Psoas muscle (tissue), 8 donors: ENCODE measurements around the gene CCDC15. TPM values are rescaled to one million over a fixed set of nuclear protein-coding genes. Genes with fewer than 3 reads are reported as not detected.

ENCODE experiments used
- ATAC-seq, 4 donors: fragments of 200-7000 bp; cut with Tn5 transposase; one replicate each; pipeline ENCODE4 v1.9.1; 2020; ENCODE audit warnings: moderate library complexity in 3 of 4, mild to moderate bottlenecking in 2 of 4
- DNase-seq, 2 donors: peaks; one replicate each; pipeline ENCODE4 v3.0.0-alpha.2; 2020
- H3K27ac ChIP-seq: fragments of 200-600 bp; one replicate; pipeline ENCODE4 v1.8.0; 2022
- H3K27me3 ChIP-seq, 3 donors: fragments of 200-600 bp in 1 of 3; one replicate each; pipeline versions ENCODE4 v1.6.1 to v1.8.0; 2013 to 2022; ENCODE audit warnings: low read length in 2 of 3, mild to moderate bottlenecking in 2 of 3, moderate library complexity in 1 of 3; ENCODE audit not compliant: insufficient read depth in 3 of 3
- H3K36me3 ChIP-seq, 2 donors: fragments of 200-600 bp in 1 of 2; one replicate each; pipeline versions ENCODE4 v1.6.1 to v1.8.0; 2013 to 2022; ENCODE audit warnings: low read depth in 1 of 2, mild to moderate bottlenecking in 1 of 2, moderate library complexity in 1 of 2; ENCODE audit not compliant: insufficient read depth in 1 of 2
- H3K4me1 ChIP-seq: fragments of 200-600 bp; one replicate; pipeline ENCODE4 v1.8.0; 2022
- H3K4me3 ChIP-seq: fragments of 200-600 bp; one replicate; pipeline ENCODE4 v1.8.0; 2022; ENCODE audit warnings: mild to moderate bottlenecking
- H3K9me3 ChIP-seq: fragments of 200-600 bp; one replicate; pipeline ENCODE4 v1.8.0; 2022
- CTCF ChIP-seq: fragments of 200-600 bp; IDR thresholded peaks from one replicate; pipeline ENCODE4 v1.8.0; 2022; ENCODE audit warnings: antibody characterized with exemption
- WGBS, 3 donors: extraction: QIAGEN DNeasy Blood & Tissue Kit; methylation state at CpG; one replicate each; pipeline versions ENCODE4 v1.1.6 to v1.1.7; 2013; 5-methylcytosine and 5-hydroxymethylcytosine counted together
- intact Hi-C, 2 donors: fragments of 100-400 bp; cut with DNase I; formaldehyde crosslinking; loops; one replicate each; pipeline versions ENCODE4 v1.11.0 to v1.14.2; 2022
- polyA plus RNA-seq, 3 donors: library from polyadenylated mRNA; stranded (reverse); fragments of 200-250 nt; gene quantifications; one replicate each; pipeline ENCODE4 v1.2.3, GENCODE V29; 2013
- total RNA-seq, 4 donors: library from RNA; stranded (reverse); fragmentation: NEBNext Ultra II Directional in 2 of 4; extraction: Animal tissue kit (Norgen Biotek cat#: 25700) in 2 of 4; gene quantifications; one replicate each; pipeline versions ENCODE4 v1.2.1 to v1.2.4, GENCODE V29; 2021 to 2023
- donor health status: healthy with polysubstance abuse.
- donor health status: DM: no; HTN: no; CAD: no; lungs with moderate emphysema.
- donor health status: Bipolar disorder and iron deficiency.
- donor health status: healthy.
- donor health status: DM: yes; HTN: yes; CAD: no.
- donor health status: DM: no; HTN: no; CAD: no.
- donor health status: DM: no; HTN: no; CAD: no.
- donor health status: DM: yes; HTN: yes; CAD: no.

Gene CCDC15
- total and polyA plus RNA-seq, 7 donors: 0.03 to 0.42 (median 0.22) TPM

GRCh38 chr11:125057693-125058016 lies 103.7 kb downstream of the CCDC15 start:
- no peak overlapping the region for H3K27ac ChIP-seq
- DNase-seq (peak in 1 of 2 donors; percentile 38), ATAC-seq (no peak)
- no peak overlapping the region for H3K4me3 ChIP-seq
- no peak for TF ChIP-seq CTCF
- no peaks in the 10 kb centered on the region for H3K9me3 ChIP-seq
- H3K27me3 ChIP-seq: no peaks in the 10 kb centered on the region
- intact Hi-C loops: no loop called here
- no peaks in the 10 kb centered on the region for H3K36me3 ChIP-seq
- H3K4me1 ChIP-seq: no peaks in the 10 kb centered on the region
- 93 to 100% (median 95%) methylated on average over 5 of the region's 5 CpGs for WGBS, 3 donors

GRCh38 chr11:125061281-125061680 lies 107.3 kb downstream of the CCDC15 start:
- ATAC-seq (no peak), DNase-seq (no peak)
- no peak overlapping the region for H3K4me3 ChIP-seq
- no peaks in the 10 kb centered on the region for H3K36me3 ChIP-seq
- no peak for TF ChIP-seq CTCF
- H3K27ac ChIP-seq: no peak overlapping the region
- H3K4me1 ChIP-seq: peaks cover 8% of the 10 kb centered on the region
- H3K27me3 ChIP-seq: peaks cover 0 to 5% (median 0%) of the 10 kb centered on the region in 3 donors
- intact Hi-C loops: no loop called here
- 63 to 67% (median 63%) methylated on average over 4 of the region's 4 CpGs for WGBS, 3 donors
- H3K9me3 ChIP-seq: no peaks in the 10 kb centered on the region

GRCh38 chr11:125062218-125062930 lies 108.4 kb downstream of the CCDC15 start:
- H3K27me3 ChIP-seq: peaks cover 0 to 5% (median 0%) of the 10 kb centered on the region in 3 donors
- 41 to 44% (median 41%) methylated on average over 17 to 19 of the region's 19 CpGs for WGBS, 3 donors
- peak overlapping the region; percentile 82 for H3K4me3 ChIP-seq
- DNase-seq (no peak), ATAC-seq (peak; percentile 2 to 50 (median 26))
- H3K4me1 ChIP-seq: peaks cover 8% of the 10 kb centered on the region
- H3K9me3 ChIP-seq: no peaks in the 10 kb centered on the region
- H3K27ac ChIP-seq: peak overlapping the region; percentile 65
- TF ChIP-seq CTCF: no peak
- intact Hi-C loops: no loop called here
- H3K36me3 ChIP-seq: no peaks in the 10 kb centered on the region

GRCh38 chr11:125062931-125063428 lies 109.0 kb downstream of the CCDC15 start, which contains the start of gene SLC37A2:
Gene SLC37A2, plus strand, starts transcription at chr11:125063305. Its CDS starts 63 bp downstream, at chr11:125063368.
- H3K4me1 ChIP-seq: peaks cover 8% of the 10 kb centered on the region
- peaks cover 0 to 5% (median 0%) of the 10 kb centered on the region in 3 donors for H3K27me3 ChIP-seq
- peak; percentile 88 to 97 (median 93) for ATAC-seq
- peak within 1 kb of the TSS; percentile 65 for H3K27ac ChIP-seq
- intact Hi-C loops: no loop called here
- H3K4me3 ChIP-seq: peak within 1 kb of the TSS; percentile 82
- peak; percentile 79 to 84 for DNase-seq
- H3K9me3 ChIP-seq: no peaks in the 10 kb centered on the region
- WGBS, 3 donors: 0 to 2% (median 0%) methylated on average over 41 to 46 of the region's 46 CpGs
- TF ChIP-seq CTCF: peak; percentile 20
- no peaks in the 10 kb centered on the region for H3K36me3 ChIP-seq
